Karpas-422 (cell line): ENCODE data around the gene NHLRC3. TPM values are rescaled to one million over a fixed set of nuclear protein-coding genes. Genes with fewer than 3 reads are reported as not detected.
"Not testable (repeated sequence)": the region's sequence is repeated elsewhere in the genome, so short reads cannot be mapped to it uniquely, and the experiment has no call there.

Experiments used
- DNase-seq: peaks from one replicate; pipeline ENCODE4 v3.0.0-alpha.2; 2015
- H2AFZ ChIP-seq: fragments of 200-600 bp; sonication (generic); 2 replicates; pipeline ENCODE4 v1.6.1; 2014; ENCODE audit warnings: antibody characterized with exemption, low read length, mixed read lengths
- H3K27ac ChIP-seq: fragments of 200-600 bp; sonication (generic); 2 replicates; pipeline ENCODE4 v1.5.1; 2014; ENCODE audit warnings: mild to moderate bottlenecking, low read length, moderate library complexity
- H3K27me3 ChIP-seq: fragments of 200-600 bp; sonication (generic); 2 replicates; pipeline ENCODE4 v1.6.1; 2014; ENCODE audit warnings: low read length, mixed read lengths
- H3K36me3 ChIP-seq: fragments of 200-600 bp; sonication (generic); 2 replicates; pipeline ENCODE4 v1.6.1; 2014; ENCODE audit warnings: low read length, mixed read lengths; ENCODE audit not compliant: insufficient read depth
- H3K4me1 ChIP-seq: fragments of 200-600 bp; sonication (generic); 2 replicates; pipeline ENCODE4 v1.6.1; 2014; ENCODE audit warnings: mild to moderate bottlenecking, low read length, mixed read lengths
- H3K4me2 ChIP-seq: fragments of 200-600 bp; sonication (generic); 2 replicates; pipeline ENCODE4 v1.6.1; 2014; ENCODE audit warnings: low read length, low read depth, mild to moderate bottlenecking; ENCODE audit not compliant: poor library complexity, severe bottlenecking
- H3K4me3 ChIP-seq: fragments of 200-600 bp; sonication (generic); 2 replicates; pipeline ENCODE4 v1.5.1; 2014; ENCODE audit warnings: mild to moderate bottlenecking, antibody characterized with exemption, low read length, mixed read lengths
- H3K79me2 ChIP-seq: fragments of 200-600 bp; sonication (generic); 2 replicates; pipeline ENCODE4 v1.6.1; 2014; ENCODE audit warnings: mild to moderate bottlenecking, low read length, mixed read lengths
- H3K9ac ChIP-seq: fragments of 200-600 bp; sonication (generic); 2 replicates; pipeline ENCODE4 v1.6.0; 2014; ENCODE audit warnings: low read length
- H3K9me2 ChIP-seq: fragments of 200-600 bp; sonication (generic), shearing (Covaris generic); replicated peaks from 2 replicates; pipeline ENCODE4 v1.6.0; 2014; ENCODE audit warnings: mild to moderate bottlenecking, low read length, moderate library complexity; ENCODE audit not compliant: insufficient read depth
- H3K9me3 ChIP-seq: fragments of 300-700, 200-600 bp; sonication (generic); 2 replicates; pipeline ENCODE4 v1.6.1; 2014; ENCODE audit warnings: low read length, mixed read lengths
- H4K20me1 ChIP-seq: fragments of 200-600 bp; sonication (generic); 2 replicates; pipeline ENCODE4 v1.6.1; 2014; ENCODE audit warnings: mild to moderate bottlenecking, antibody characterized with exemption, low read length, low read depth; ENCODE audit not compliant: insufficient read depth
- total RNA-seq: library from RNA; depleted of rRNA; stranded (reverse); fragments of >200 nt; shearing (Covaris generic); gene quantifications from 2 replicates; pipeline ENCODE4 v1.2.3, GENCODE V29; 2014; ENCODE audit warnings: low replicate concordance; rRNA removed

NHLRC3 gene
- 30.1 and 52.4 TPM in 2 replicates for total RNA-seq

- no peaks in the 10 kb centered on the region for H3K9me2 ChIP-seq
- H3K27ac ChIP-seq: peak within 1 kb of the TSS; percentile 75
- H4K20me1 ChIP-seq: no peaks in the 10 kb centered on the region; the same call in 1 of the 2 replicates
- peaks cover 18% of the 10 kb centered on the region; the same call in 1 of the 2 replicates for H3K36me3 ChIP-seq
- H3K27me3 ChIP-seq: no peaks in the 10 kb centered on the region
- peak within 1 kb of the TSS; percentile 35; the same call in 1 of the 2 replicates for H2AFZ ChIP-seq
- peak; percentile 97 for DNase-seq
- peak within 1 kb of the TSS; percentile 78 for H3K4me2 ChIP-seq
- peak within 1 kb of the TSS; percentile 73 for H3K4me3 ChIP-seq
- peaks cover 47% of the 10 kb centered on the region for H3K4me1 ChIP-seq
- peaks cover 94% of the 10 kb centered on the region for H3K79me2 ChIP-seq
- peak within 1 kb of the TSS; percentile 82 for H3K9ac ChIP-seq
- no peaks in the 10 kb centered on the region for H3K9me3 ChIP-seq
Observed at GRCh38 chr13:39037880-39038568, at the start of gene NHLRC3, which contains the start of gene PROSER1. NHLRC3 (plus strand) TSS chr13:39038456; CDS start chr13:39038640, 184 bp downstream. PROSER1 (minus strand) TSS chr13:39038089; CDS start chr13:39037242, 847 bp downstream.

GRCh38 chr13:38990693-38991092 is 47.6 kb upstream of the NHLRC3 start, which contains the start of gene STOML3:
STOML3 (minus strand) TSS chr13:38990831; CDS start chr13:38990721, 110 bp downstream.
- H3K79me2 ChIP-seq: no peaks in the 10 kb centered on the region
- no peaks in the 10 kb centered on the region for H3K27me3 ChIP-seq
- no peak within 1 kb of the TSS for H3K4me2 ChIP-seq
- no peak within 1 kb of the TSS for H3K4me3 ChIP-seq
- H2AFZ ChIP-seq: no peak within 1 kb of the TSS
- no peaks in the 10 kb centered on the region for H3K36me3 ChIP-seq
- H3K9me2 ChIP-seq: no peaks in the 10 kb centered on the region
- no peaks in the 10 kb centered on the region for H3K4me1 ChIP-seq
- no peak within 1 kb of the TSS for H3K27ac ChIP-seq
- H3K9me3 ChIP-seq: no peaks in the 10 kb centered on the region
- DNase-seq: no peak
- H3K9ac ChIP-seq: no peak within 1 kb of the TSS
- H4K20me1 ChIP-seq: no peaks in the 10 kb centered on the region

- Histone ChIP-seq H3K27me3 (no peaks in the 10 kb centered on the region), H3K27ac (no peak overlapping the region), H3K36me3 (no peaks in the 10 kb centered on the region), H3K79me2 (no peaks in the 10 kb centered on the region), H2AFZ (no peak overlapping the region), H3K9me3 (no peaks in the 10 kb centered on the region), H4K20me1 (no peaks in the 10 kb centered on the region), H3K9ac (no peak overlapping the region), H3K9me2 (no peaks in the 10 kb centered on the region), H3K4me1 (no peaks in the 10 kb centered on the region), H3K4me2 (no peak overlapping the region), H3K4me3 (no peak overlapping the region)
- DNase-seq: no peak
Observed at GRCh38 chr13:38993381-38993780, 44.9 kb upstream of the NHLRC3 start.

GRCh38 chr13:38998739-38999138 is 39.5 kb upstream of the NHLRC3 start:
- Histone ChIP-seq H3K4me1 (no peaks in the 10 kb centered on the region), H3K36me3 (no peaks in the 10 kb centered on the region), H3K9me3 (no peaks in the 10 kb centered on the region), H3K9me2 (no peaks in the 10 kb centered on the region), H3K79me2 (no peaks in the 10 kb centered on the region), H4K20me1 (no peaks in the 10 kb centered on the region), H2AFZ (no peak overlapping the region), H3K9ac (no peak overlapping the region), H3K4me2 (no peak overlapping the region), H3K27ac (no peak overlapping the region), H3K4me3 (no peak overlapping the region), H3K27me3 (no peaks in the 10 kb centered on the region)
- DNase-seq: no peak

GRCh38 chr13:39006371-39007111 is 31.7 kb upstream of the NHLRC3 start:
- H3K9me2 ChIP-seq, DNase-seq, H4K20me1 ChIP-seq, H3K9ac ChIP-seq, H3K9me3 ChIP-seq, H2AFZ ChIP-seq, H3K27me3 ChIP-seq, H3K27ac ChIP-seq, H3K4me2 ChIP-seq, H3K4me3 ChIP-seq, H3K79me2 ChIP-seq, H3K4me1 ChIP-seq: not testable (repeated sequence)
- peaks cover 26% of the 10 kb centered on the region for H3K36me3 ChIP-seq

GRCh38 chr13:39012608-39013007 is 25.6 kb upstream of the NHLRC3 start:
- H3K36me3 ChIP-seq: peaks cover 81% of the 10 kb centered on the region
- no peak overlapping the region for H3K4me3 ChIP-seq
- no peaks in the 10 kb centered on the region for H3K9me3 ChIP-seq
- no peak overlapping the region for H3K27ac ChIP-seq
- no peak overlapping the region for H2AFZ ChIP-seq
- H3K27me3 ChIP-seq: no peaks in the 10 kb centered on the region
- 0 out of 2 replicates have a peak, but pooled peaks cover 4% of the 10 kb centered on the region for H3K79me2 ChIP-seq
- H3K4me2 ChIP-seq: no peak overlapping the region
- H3K9ac ChIP-seq: no peak overlapping the region
- no peak for DNase-seq
- H4K20me1 ChIP-seq: no peaks in the 10 kb centered on the region; the same call in 1 of the 2 replicates
- no peaks in the 10 kb centered on the region for H3K9me2 ChIP-seq
- no peaks in the 10 kb centered on the region for H3K4me1 ChIP-seq

GRCh38 chr13:39013462-39013861 is 24.8 kb upstream of the NHLRC3 start:
- Histone ChIP-seq H3K4me2 (no peak overlapping the region), H3K79me2 (0 out of 2 replicates have a peak, but pooled peaks cover 4% of the 10 kb centered on the region), H3K27me3 (no peaks in the 10 kb centered on the region), H3K4me1 (no peaks in the 10 kb centered on the region), H3K36me3 (peaks cover 84% of the 10 kb centered on the region), H3K4me3 (no peak overlapping the region), H3K9ac (no peak overlapping the region), H4K20me1 (no peaks in the 10 kb centered on the region; the same call in 1 of the 2 replicates), H3K9me3 (no peaks in the 10 kb centered on the region), H2AFZ (no peak overlapping the region), H3K27ac (no peak overlapping the region), H3K9me2 (no peaks in the 10 kb centered on the region)
- DNase-seq: no peak

GRCh38 chr13:39016087-39016486 is 22.2 kb upstream of the NHLRC3 start:
- no peak overlapping the region for H3K4me2 ChIP-seq
- H3K9me2 ChIP-seq: no peaks in the 10 kb centered on the region
- no peak overlapping the region for H3K4me3 ChIP-seq
- no peaks in the 10 kb centered on the region for H3K27me3 ChIP-seq
- no peak overlapping the region for H3K9ac ChIP-seq
- H3K36me3 ChIP-seq: peaks cover 68% of the 10 kb centered on the region
- H3K79me2 ChIP-seq: peaks cover 4% of the 10 kb centered on the region
- no peak overlapping the region for H3K27ac ChIP-seq
- H4K20me1 ChIP-seq: no peaks in the 10 kb centered on the region; the same call in 1 of the 2 replicates
- H3K4me1 ChIP-seq: no peaks in the 10 kb centered on the region
- no peaks in the 10 kb centered on the region for H3K9me3 ChIP-seq
- no peak overlapping the region for H2AFZ ChIP-seq
- DNase-seq: no peak
